ENCODE data around the gene NAMPT. TPM values are rescaled to one million over a fixed set of nuclear protein-coding genes. Genes with fewer than 3 reads are reported as not detected.

Gene NAMPT
- total RNA-seq, 1 experiment from 2014 or later: 33.4 TPM

GRCh38 chr7:106273009-106273668 is 11.6 kb downstream of the NAMPT start:
- DNase-seq (ENCODE audit: low spot score): no peak

DNA sequence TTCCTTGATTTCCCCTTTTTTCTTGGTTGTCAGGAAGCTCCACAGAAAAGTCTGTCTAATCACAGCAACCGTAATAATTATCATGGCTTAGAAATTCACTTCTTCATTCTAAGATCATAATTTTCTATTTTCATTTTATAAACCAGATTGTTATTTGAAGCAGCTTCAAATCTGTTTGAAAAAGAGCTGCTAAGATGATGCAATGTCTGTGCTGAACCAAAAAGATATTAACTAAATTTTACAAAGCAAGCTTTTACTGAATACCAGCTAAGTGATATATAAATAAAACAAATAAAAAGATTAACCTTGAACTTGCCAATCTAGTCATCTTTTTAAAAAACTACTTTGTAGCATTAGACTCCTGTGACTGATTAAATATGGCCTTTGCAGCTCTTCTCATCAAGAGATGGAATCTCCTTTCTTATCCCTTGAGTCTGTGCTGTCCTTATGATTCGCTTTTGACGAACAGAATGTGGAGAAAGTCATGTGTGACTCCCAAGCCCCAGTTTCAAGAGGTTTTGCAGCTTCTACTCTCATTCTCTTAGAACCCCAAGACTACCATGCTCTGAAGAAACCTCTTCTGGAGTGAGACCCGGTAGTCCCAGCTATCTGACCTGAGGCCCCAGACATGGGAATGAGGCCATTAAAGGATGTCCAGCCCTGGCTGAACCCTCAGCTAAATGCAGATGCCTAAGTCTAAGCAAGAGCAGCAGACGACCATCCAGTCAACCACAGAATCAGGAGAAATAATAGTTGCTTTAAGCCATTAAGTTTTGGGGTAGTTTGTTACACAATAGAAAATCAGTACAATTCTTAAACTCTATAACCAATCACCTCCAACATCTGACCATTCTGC is 14.4 kb downstream of the NAMPT start:
- no peak for DNase-seq (ENCODE audit: low spot score)

DNA sequence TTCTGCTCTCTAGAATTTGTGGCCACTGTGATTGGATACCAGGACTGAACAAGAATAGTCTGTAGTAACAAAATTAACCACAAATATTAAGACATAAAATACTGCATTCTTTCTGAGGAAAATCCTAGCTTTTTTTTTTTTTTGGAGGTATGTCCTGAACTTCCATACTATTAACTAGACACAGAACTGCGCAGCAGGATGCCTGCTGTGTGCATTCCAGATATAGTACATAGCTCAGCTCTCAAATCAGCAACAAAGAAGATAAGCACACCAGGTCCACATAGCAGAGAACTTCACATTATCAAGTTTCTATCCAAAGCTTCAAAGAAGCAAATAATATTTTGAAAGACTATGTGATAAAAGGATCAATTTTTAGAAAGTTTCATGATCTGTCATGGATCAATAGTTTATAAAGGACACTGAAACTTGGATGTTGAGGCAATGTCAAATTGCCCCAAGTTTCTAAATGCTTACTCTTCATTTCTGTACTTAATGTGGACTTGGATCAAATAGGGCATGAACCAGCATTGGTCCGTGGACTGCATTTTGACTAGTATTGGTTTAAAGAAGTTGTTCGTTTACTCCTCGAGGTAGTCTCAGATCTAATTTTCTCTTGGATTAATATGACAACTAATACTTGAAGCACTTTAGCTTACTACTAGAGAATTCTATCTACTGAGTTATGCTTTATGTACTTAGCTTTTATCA is 15.4 kb downstream of the NAMPT start:
- DNase-seq (ENCODE audit: low spot score): no peak

DNA sequence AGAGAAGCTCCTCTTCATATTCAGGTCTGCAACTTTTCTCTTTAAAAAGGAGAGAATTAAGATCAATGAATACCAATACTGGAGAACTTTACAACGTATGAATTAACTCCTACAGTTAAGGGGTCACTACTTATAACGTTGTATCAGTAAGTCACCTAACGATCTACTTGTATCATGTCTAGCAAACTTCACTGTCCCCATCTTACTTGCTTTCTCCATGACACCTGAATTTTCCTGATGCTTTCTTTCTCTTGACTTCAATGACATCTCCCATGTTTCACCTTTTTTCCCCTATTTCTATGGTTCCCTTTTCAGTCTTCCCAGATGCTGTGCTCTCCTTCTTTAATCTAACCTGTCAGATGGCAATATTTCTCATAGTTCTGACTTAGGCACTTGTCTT is 19.6 kb downstream of the NAMPT start:
- no peak for DNase-seq (ENCODE audit: low spot score)

- no peak for DNase-seq (ENCODE audit: low spot score)
These were observed 22.4 kb downstream of the NAMPT start for GRCh38 chr7:106262221-106262881.

GRCh38 chr7:106260136-106260561 is 24.6 kb downstream of the NAMPT start:
- no peak for DNase-seq (ENCODE audit: low spot score)

DNA sequence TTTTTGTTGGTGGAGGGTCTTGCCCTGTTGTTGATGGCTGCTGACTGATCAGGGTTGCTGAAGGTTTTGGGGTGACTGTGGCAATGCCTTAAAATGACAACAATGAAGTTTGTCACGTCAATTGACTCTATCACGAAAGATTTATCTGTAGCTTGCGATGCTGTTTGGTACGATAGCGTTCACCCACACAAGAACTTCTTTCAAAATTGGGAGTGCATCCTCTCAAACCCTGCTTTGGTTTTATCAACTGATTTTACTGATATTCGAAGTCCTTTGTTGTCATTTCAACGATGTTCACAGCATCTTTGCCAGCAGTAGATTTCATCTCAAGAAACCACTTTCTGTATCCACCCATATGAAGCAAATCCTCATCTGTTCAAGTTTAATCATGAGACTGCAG is 26.0 kb downstream of the NAMPT start:
- no peak for DNase-seq (ENCODE audit: low spot score)

GRCh38 chr7:106257752-106258151 is 27.0 kb downstream of the NAMPT start:
- no peak for DNase-seq (ENCODE audit: low spot score)

- DNase-seq (ENCODE audit: low spot score): no peak
These were observed 28.6 kb downstream of the NAMPT start for GRCh38 chr7:106256144-106256543.

DNA sequence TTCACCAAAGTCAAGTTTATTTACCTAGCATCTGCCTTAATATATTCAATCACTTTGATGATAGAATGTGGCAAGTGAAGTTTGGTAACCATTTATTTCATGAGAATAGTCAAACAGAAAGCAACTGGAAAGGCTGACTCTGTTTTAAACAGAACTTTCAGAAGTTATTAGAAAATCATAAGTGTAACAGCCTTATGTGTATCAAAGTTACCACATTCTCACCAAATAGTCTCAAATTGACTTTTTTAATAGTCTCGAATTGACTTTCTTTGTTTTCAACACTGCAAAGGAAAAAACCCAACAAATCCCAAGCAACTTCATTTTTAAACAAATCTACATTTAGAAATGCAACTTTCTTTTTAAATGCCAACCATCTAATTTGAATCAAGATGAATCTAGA is 29.5 kb downstream of the NAMPT start:
- no peak for DNase-seq (ENCODE audit: low spot score)

DNA sequence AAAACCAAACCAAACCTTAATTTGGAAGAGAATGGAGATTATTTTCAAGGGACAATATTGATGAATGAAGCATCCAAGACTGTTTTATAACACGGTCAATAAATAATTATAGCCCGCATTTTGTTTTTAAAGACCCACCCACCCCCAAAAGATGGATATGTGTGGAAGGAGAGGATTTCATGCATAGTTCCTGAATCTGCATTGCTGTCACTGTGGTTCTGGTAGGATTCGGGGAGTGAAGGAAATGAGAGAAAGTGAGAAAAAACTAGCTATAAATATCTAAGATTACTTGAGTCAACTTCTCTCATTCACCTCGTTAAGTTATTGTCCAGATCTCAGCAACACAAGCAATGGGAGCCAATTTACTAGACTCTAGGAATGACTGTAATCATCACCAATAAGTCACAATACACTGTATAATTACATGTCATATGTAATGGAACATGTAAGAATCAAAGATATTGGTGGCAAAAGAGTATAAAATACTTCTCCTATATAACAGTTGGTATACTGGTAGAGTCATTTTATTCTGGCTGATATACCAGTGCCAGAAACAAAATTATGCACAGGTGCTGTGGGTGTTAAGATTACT is 30.2 kb downstream of the NAMPT start:
- no peak for DNase-seq (ENCODE audit: low spot score)

GRCh38 chr7:106252568-106252967 is 32.2 kb downstream of the NAMPT start:
- DNase-seq (ENCODE audit: low spot score): no peak

GRCh38 chr7:106249488-106249887 is 35.3 kb downstream of the NAMPT start:
- no peak for DNase-seq (ENCODE audit: low spot score)

GRCh38 chr7:106248600-106248999 is 36.2 kb downstream of the NAMPT start:
- no peak for DNase-seq (ENCODE audit: low spot score)

DNA sequence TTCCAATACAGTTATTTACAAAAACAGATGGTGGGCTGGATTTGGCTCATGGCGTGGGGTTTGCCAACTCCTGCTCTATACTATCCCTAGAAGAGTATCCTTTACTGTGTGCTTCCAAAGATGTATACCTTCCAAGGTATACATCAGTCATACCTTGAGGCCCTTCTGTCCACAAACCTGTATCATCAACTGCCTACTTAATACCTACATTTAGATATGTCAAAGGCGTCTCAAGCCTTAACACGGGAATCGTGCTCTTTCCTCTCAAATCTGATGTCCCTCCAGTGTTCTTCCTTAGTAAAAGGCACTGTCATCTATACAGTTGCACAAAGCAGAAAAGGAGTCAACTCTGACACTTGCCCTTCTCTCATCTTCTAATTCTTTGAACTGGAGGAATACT is 36.9 kb downstream of the NAMPT start:
- no peak for DNase-seq (ENCODE audit: low spot score)

- no peak for DNase-seq (ENCODE audit: low spot score)
These were observed 37.7 kb downstream of the NAMPT start for GRCh38 chr7:106246902-106247711.

- DNase-seq (ENCODE audit: low spot score): no peak
These were observed 40.9 kb downstream of the NAMPT start for GRCh38 chr7:106243893-106244292.

DNA sequence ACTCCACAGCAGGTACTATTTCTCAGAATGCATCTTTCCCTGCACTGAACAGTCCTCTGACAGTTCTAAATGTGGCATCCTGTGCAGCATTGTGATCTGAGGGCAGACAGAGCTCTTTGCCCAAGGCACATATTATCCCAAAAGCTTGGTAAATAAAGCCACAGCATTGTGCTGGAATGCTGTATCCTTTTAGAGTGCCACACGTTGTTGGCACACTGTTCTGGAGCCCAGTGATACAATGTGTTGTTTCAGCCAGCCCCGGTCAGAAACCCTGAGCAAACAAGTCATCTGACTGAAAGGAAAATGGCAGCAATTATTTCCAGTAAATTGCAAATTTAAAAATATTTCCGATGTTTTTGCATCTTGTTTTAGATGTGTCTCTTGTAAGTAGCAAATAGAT is 45.4 kb downstream of the NAMPT start:
- no peak for DNase-seq (ENCODE audit: low spot score)

GRCh38 chr7:106238830-106239229 is 46.0 kb downstream of the NAMPT start:
- no peak for DNase-seq (ENCODE audit: low spot score)

GRCh38 chr7:106236065-106236464 is 48.7 kb downstream of the NAMPT start:
- no peak for DNase-seq (ENCODE audit: low spot score)

- DNase-seq (ENCODE audit: low spot score): no peak
These were observed 50.4 kb downstream of the NAMPT start for GRCh38 chr7:106234425-106234824.

Measured in HT-29 (cell line).